Activated CD4-positive, CD25-positive, alpha-beta regulatory T cell treated with anti-CD3 and anti-CD28 coated beads, Interleukin-2, amount 50 U/mL, for 24 hours (primary cell): Measurements from ENCODE around the gene MYH2.

ENCODE experiments used
- ATAC-seq, 2 donors: fragments of 150-1000 bp; cut with Tn5 transposase; one replicate each; pipeline ENCODE4 v1.10.0; 2021; ENCODE audit warnings: mild to moderate bottlenecking in 1 of 2, moderate library complexity in 1 of 2

MYH2 gene

DNA sequence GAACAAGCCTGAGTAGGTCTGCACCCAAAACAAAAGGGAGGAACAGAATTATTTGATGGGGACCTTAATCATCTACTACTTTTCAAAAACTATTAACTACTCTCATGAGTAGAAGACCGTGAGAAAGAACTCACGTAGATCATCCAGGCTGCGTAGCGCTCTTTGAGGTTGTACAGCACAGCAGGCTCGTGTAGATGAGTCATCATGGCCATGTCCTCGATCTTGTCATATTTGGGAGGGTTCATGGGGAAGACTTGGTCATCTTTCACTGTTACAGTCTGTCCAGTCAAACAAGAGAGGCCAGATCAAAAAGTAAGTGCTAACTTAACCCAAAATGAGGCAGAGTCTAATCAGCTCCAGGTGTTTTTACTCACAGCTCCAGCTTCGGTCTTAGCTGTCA is 33.4 kb downstream of the MYH2 start:
- ATAC-seq: no peak

DNA sequence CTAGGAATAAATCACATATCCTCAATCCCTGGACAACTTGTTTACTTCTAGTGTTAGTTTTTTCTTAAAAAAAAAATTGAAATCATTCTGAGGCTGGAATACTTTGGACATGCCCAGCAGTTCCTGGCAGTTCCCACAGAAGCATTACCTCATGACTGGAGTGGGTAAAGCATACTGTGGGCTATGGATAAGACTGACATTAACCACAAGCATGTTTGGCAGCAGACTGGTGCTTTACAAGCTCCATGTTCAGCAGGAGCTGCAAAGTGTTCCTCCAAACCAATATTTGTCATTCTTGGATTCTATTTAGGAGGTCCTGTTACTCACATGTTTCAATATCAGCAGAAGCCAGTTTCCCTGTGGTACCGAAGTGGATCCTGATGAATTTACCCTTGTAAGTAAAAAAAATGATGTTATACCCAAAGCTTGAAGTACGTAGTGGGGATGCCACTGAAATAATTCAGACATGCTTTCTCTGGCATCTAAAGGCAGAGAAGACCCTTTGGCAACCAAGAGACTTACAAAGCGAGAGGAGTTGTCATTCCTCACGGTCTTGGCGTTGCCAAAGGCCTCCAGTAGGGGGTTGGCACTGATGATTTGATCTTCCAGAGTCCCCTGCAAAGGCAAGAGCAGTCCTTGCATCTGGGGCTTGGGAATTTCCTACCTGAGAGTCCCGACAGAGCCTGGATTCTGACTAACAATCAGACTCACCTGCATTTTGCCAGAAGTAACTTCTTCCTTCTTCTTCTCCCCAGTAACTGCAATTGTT is 36.0 kb downstream of the MYH2 start:
- ATAC-seq: no peak

- no peak for ATAC-seq
Observed at GRCh38 chr17:10512856-10513255, 36.6 kb downstream of the MYH2 start.

DNA sequence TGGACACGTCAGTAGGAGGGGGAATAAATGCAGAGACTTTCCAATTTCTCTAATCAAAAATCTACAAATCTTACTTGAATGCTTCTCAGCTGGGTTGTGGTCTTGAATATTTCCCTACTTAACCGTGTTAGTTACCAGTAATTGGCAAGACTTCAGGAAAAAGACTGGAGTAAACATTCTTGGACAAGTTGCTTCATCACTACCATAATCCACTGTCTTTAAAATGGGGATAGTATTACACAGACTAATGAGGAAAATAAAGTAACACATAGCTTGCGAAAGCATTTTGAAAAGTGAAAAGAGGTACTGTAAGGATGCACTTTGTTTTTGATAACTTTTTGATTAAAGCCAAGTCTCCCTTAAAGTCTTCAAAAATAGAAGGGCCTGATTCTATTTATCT is 49.5 kb downstream of the MYH2 start:
- no peak for ATAC-seq

GRCh38 chr17:10492004-10492403 is 57.5 kb downstream of the MYH2 start:
- no peak for ATAC-seq

- ATAC-seq: no peak
Observed at GRCh38 chr17:10482252-10482651, 67.2 kb downstream of the MYH2 start.

DNA sequence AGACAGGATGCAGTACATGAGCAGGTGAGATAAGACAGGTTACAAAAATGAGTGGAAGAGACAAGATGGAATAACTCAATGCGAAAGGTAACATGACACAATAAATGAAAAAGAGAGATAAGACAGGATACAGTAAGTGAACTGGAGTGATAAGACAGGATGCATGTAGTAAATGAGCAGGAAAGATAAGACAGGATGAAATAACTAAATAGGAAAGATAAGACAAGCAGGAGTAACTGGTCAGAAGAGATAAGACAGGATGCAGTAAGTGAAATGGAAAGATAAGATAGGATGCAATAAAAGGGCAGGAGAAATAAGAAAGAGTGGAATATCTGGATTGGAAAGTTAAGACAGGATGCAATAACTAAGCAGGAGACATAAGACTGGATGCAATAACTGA is 71.8 kb downstream of the MYH2 start:
- ATAC-seq: no peak

DNA sequence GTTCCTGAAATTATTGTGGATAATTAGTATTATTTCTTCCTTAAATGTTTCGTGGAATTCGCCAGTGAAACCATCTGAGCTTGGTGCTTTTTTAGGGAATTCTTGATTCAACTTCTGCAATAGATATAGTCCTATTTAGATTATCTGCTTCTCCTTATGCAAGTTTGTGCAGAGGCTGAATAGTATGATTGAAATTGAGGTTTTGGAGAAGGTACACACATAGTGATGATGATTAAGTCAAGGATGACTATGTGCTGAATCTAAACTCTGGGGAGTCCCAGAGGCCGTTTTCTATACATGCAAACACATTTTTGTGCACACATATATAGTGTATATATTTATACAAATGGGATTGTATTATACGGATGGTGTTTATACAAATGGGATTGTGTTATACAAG is 74.9 kb downstream of the MYH2 start:
- ATAC-seq: no peak

GRCh38 chr17:10471858-10472257 is 77.6 kb downstream of the MYH2 start:
- ATAC-seq: no peak
